Right kidney (tissue), 1 donor: ENCODE measurements around the gene SOX21.
A peak's percentile ranks its signal among the peaks of the same experiment; 100 is the strongest.

Experiments
- DNase-seq: peaks from one replicate; pipeline ENCODE4 v3.0.0-alpha.2; 2016

The SOX21 gene

DNA sequence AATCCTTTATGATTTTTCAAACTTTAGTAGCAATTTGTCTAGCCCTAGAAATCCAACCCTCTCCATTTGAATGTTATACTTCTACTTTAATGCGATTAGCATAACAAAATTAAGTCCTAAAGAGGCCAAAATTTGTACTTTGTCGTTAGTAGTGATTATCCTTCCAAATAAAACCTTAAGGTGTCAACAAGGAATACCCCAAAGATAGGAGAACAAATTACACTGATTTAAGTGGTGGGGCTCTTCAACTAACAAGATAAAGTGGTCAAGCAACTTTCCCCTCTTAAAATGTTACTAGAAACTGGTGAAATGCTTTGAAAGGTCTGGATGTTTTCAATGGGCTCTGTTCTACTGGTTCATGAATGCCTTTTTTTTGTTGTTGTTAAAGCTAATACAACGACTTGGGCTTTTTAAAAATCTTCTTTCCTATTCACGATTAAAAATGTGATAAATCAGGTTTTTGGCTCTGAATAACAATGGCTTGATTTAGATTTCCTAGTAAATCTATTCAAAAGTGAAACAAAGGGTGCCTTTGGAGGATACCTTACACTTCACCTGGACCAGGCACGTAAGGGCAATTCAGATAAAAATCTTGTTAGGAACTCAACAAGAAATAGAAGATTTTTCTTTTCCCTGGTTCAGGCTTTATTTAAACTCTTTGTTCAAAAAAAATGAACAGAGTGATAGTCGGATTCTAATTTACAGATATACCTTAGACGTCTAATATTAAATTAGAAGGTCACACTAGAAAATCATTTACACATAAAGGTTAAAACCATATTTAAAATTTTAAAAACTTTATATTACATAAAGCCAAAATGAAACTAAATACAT is 3.1 kb downstream of the SOX21 start:
- peak; percentile 31 for DNase-seq

DNA sequence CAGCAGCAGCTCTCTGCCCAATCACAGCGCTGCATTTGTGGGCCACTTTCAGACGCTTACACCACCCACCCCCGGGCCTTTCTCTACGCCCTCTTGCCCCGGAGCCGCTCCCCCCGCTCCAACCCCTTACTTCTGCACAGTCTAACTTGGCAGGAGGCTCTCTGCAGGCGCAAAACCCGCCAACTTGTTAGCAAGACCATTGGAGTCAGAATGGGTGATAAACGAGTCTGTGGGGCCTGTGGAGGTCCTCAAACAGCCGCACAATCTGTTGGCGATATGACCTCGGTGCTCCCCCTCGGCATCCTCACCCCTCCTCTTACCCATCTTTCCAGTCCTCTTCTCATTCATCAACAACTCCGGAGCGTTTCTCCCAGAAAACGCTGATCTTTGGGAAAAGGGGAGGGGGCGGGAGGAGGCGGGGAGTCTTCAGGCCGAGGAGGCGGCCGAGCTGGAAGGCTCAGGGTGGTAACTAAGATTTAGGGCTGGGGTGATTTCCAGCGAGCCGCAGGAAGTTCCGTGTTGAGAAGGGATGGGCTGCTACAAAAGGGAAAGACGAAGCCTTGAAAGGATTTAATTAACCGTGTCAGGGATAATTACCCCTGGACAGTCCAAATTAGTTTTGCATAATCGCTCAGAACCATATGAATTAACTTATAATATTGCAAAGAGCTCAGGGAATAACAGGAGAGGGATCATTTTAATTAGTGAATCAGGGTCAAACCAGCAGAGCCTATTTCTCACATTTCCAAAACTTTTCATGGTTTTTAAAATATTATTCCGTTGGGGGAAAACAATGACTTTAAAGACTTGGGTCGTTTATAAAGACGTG is 4.1 kb downstream of the SOX21 start:
- DNase-seq = peak; percentile 66

DNA sequence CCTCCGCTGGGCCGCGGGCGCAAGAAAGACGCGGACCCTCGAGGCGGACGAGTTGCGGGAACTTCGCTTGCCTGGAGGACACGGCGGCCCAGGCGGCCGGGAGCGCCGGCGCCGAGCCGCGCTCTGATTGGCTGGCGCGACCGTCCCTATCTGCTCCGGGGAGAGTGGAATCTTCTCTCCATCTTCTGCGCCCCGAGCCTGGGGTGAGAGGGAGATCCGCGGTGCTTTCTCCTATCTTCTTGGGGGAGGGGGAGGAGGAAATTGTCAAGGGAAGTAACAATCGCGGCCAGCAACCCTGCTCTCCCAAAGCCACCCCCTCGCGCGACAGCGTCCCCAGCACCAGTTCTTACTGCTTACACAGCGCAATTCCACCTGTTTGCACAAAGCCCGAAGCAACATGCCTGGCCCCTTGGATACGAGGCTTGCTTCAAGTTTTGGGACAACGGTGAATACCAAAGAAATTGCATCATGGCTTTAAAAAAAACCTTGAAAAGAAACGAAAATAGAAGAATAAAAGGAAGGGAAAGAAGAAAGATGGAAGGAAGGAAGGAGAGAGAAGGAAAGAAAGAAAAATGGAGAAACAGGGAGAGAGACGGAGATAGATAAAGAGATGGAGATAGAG is 4.8 kb downstream of the SOX21 start:
- peak; percentile 76 for DNase-seq

DNA sequence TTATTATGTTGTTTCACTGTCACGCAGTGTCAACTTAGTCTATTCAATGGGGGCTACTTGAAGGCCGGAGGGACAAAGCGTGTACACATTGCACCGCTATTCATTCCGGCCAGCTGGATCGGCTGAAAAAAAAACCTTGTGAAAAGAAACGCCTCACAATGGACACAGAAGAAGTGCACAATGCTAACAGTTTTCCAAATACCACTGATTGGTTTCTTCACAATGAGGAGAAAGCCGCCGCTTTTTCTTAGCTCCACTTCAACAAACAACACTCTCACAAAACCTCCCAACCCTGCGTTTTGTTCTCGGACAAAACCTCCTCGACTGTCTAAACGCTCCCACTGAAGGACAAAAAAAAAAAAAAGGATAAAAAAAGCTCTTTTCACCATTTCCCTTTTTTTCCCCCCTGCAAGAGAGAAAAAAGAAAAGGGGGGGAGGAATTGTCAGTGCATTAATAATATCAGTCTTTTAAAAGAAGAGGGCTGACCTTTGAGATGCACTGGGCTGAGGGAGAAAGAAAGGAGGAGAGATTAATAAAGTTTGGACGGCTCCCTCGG is 5.4 kb downstream of the SOX21 start:
- peak; percentile 41 for DNase-seq

DNA sequence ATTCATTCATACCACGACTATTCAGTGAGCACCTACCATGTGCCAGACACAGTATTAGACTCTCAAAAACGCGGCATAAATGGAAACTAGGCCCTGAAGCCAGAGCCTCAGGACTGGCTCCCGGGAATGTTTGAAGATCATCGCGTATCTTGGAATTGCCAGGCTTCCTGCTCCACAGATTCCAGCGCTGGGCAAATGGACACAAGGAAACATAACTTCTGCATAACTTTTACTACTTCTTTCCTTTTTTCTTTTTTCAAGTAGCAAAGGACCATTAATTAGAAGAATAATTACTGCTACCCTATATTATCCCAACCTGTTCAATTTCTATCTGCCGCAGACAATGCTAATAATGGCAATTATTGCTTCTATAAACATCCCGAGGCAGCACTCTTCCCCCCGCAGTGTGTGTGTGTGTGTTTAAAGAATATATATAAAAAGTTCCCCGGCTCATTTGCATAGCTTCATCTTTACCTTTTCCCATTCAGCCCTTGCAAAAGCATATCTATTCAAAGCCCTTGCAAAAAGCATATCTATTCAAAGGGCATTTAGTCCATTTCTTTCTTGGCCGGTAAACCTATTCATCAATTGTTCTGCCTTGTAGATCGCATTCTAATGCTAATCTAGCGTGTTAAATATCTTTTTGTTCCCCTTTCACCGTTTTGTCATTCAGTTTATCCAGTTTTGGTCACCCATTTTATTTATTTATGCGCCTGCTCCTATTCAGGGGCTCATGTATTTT is 6.1 kb downstream of the SOX21 start:
- peak; percentile 18 for DNase-seq

GRCh38 chr13:94705081-94706030 is 7.0 kb downstream of the SOX21 start:
- DNase-seq = peak; percentile 64

DNA sequence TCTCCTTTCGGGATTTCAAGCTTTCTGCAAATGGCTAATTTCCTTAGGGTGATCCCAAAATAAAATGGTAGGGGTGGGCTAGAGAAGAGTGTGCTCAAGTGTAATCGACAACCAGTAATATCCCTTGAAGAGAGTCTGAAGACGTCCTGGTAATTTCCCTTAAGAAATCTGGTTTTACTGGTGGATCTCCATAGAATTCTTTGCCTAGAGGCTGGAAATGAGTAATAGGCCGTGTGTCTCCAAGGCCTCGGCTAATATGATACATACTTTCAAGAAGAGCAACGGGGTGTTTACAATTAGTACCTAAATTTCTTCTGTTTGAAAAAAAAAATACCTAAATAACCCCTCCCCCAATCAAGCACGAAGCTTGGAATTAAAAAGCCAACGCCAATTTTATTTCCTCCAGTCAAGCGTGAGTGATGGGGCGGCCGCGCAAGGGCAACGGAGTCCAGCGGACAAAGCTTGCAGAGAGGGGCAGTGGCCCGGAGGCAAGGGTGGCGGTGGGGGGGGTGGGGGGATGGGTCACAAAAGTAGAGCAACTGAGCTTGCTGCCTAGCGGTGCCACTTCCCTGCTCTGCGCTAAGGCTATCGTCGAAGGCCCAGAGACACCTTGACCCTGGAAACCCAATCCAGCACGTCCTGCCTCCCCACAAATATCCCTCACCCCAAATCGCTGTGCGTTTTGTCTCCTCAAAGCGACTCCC is 7.8 kb downstream of the SOX21 start:
- peak; percentile 18 for DNase-seq

GRCh38 chr13:94703721-94704314 is 8.5 kb downstream of the SOX21 start:
- peak; percentile 38 for DNase-seq

DNA sequence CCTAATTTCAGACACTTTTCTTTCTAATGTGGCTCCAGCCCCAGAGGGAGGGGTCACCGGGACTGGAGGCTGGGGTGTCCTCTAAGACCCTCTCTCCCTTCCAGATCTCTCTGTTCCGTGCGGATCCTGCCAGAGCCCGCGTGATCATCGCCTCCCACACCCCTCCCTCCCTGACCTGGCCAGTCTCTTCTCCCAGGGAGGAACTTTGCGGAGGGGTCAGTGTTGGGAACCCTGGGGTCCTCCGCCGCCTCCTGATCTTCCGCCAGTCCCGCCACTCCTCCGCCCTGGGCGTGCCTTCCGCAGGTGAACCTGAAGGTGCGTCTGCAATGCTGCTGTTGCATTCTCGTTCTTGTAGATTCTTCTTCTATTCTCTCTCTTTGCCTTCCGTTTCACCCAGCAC is 9.1 kb downstream of the SOX21 start:
- peak; percentile 28 for DNase-seq

- DNase-seq = peak; percentile 53
These were observed 9.9 kb downstream of the SOX21 start for GRCh38 chr13:94702181-94703041.

- DNase-seq = no peak
These were observed 10.8 kb downstream of the SOX21 start for GRCh38 chr13:94701313-94702180.

GRCh38 chr13:94700536-94700935 is 11.8 kb downstream of the SOX21 start:
- no peak for DNase-seq

DNA sequence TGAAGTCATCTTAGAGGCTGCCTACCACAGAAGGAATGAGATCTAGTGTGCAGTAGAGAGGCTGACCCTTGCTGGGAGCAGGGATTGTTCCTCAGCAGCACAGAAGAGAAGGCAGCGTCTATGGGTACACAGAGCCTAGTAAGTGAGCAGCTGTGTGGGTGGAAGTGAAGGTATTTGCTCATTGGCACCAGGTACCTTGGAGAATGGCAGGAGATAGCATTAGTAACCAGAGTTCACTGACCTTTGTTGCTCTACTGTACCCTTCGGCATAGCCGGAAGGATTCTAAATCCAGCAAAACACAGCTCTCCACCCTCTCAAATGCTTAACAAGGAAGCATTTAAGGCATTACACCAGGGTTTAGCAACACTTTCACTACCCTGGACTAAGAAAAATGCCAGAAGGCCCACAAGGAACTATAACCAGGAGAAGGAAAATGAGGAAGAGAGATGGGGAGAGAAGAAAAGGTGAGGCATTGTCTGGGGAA is 12.3 kb downstream of the SOX21 start:
- DNase-seq = no peak

DNA sequence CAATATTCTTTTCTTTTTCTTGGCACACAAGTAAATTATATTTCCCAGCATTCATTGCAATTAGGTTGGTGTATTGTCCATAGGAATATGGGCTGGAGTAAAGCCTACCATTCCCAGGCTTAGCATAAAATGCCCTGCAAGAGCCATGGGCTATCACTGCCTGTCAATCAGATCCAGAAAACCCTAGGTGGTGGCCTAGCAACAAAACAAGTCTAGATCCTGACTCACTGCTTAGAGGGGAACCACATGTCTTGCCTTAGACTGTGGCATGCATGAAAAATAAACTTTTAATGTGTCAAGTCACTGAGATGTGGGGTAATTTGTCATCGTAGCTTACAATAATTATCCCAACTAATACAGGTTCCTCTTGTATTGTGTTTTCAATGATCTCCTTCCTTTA is 16.2 kb downstream of the SOX21 start:
- DNase-seq = no peak

- DNase-seq = no peak
These were observed 20.3 kb downstream of the SOX21 start for GRCh38 chr13:94692030-94692429.

- no peak for DNase-seq
These were observed 28.9 kb downstream of the SOX21 start for GRCh38 chr13:94683409-94683808.

DNA sequence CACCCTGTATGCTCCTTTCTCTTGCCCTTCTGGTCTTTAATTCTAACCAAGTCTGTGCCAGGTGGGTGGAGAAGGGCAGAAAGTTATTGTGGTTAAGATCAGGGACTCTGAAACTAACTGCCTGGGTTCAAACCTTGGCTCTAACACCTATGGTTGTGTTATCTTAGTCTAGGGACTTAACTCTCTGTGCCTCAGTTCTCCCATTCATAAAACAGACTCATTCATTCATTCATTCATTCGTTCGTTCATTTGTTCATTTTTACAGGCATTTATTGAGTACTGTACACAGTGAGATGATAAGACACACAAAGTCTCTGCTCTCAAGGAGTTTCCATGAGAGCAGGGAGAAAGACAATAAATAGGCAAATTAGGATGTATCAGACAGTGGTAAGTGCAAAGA is 30.1 kb downstream of the SOX21 start:
- no peak for DNase-seq

- no peak for DNase-seq
These were observed 32.7 kb downstream of the SOX21 start for GRCh38 chr13:94679614-94680013.
